ENCODE results near the gene SLIT2.

The SLIT2 gene

GRCh38 chr4:20276848-20277247, 25.1 kb downstream of the SLIT2 start:
- Mint-ChIP-seq H3K4me3 (no peak overlapping the region), H3K9me3 (peaks cover 4% of the 10 kb centered on the region), H3K27ac (no peak overlapping the region), H3K36me3 (ENCODE audit: low read depth) (no peaks in the 10 kb centered on the region), H3K4me1 (ENCODE audit: low read depth) (no peaks in the 10 kb centered on the region), H3K27me3 (no peaks in the 10 kb centered on the region)
- no peak for DNase-seq

- Mint-ChIP-seq H3K4me3 (no peak overlapping the region), H3K4me1 (ENCODE audit: low read depth) (no peaks in the 10 kb centered on the region), H3K9me3 (peaks cover 4% of the 10 kb centered on the region), H3K27me3 (no peaks in the 10 kb centered on the region), H3K36me3 (ENCODE audit: low read depth) (no peaks in the 10 kb centered on the region), H3K27ac (no peak overlapping the region)
- no peak for DNase-seq
Observed at GRCh38 chr4:20278195-20278594, 26.5 kb downstream of the SLIT2 start.

- DNase-seq = no peak
- peaks cover 4% of the 10 kb centered on the region for H3K9me3 Mint-ChIP-seq
- H3K4me3 Mint-ChIP-seq = no peak overlapping the region
- no peaks in the 10 kb centered on the region for H3K27me3 Mint-ChIP-seq
- H3K4me1 Mint-ChIP-seq (ENCODE audit: low read depth) = no peaks in the 10 kb centered on the region
- H3K36me3 Mint-ChIP-seq (ENCODE audit: low read depth) = no peaks in the 10 kb centered on the region
- H3K27ac Mint-ChIP-seq = no peak overlapping the region
Observed at GRCh38 chr4:20279381-20279780, 27.7 kb downstream of the SLIT2 start.

- Mint-ChIP-seq H3K9me3 (peaks cover 4% of the 10 kb centered on the region), H3K27ac (no peak overlapping the region), H3K36me3 (ENCODE audit: low read depth) (no peaks in the 10 kb centered on the region), H3K4me3 (no peak overlapping the region), H3K4me1 (ENCODE audit: low read depth) (no peaks in the 10 kb centered on the region), H3K27me3 (no peaks in the 10 kb centered on the region)
- DNase-seq = no peak
Observed at GRCh38 chr4:20281453-20281852, 29.7 kb downstream of the SLIT2 start.

GRCh38 chr4:20283039-20283438, 31.3 kb downstream of the SLIT2 start:
- H3K4me1 Mint-ChIP-seq (ENCODE audit: low read depth) = no peaks in the 10 kb centered on the region
- no peak overlapping the region for H3K4me3 Mint-ChIP-seq
- no peak overlapping the region for H3K27ac Mint-ChIP-seq
- no peaks in the 10 kb centered on the region for H3K27me3 Mint-ChIP-seq
- no peaks in the 10 kb centered on the region for H3K36me3 Mint-ChIP-seq (ENCODE audit: low read depth)
- H3K9me3 Mint-ChIP-seq = peaks cover 4% of the 10 kb centered on the region
- DNase-seq = no peak

- Mint-ChIP-seq H3K4me3 (no peak overlapping the region), H3K36me3 (ENCODE audit: low read depth) (no peaks in the 10 kb centered on the region), H3K27ac (no peak overlapping the region), H3K4me1 (ENCODE audit: low read depth) (no peaks in the 10 kb centered on the region), H3K9me3 (peaks cover 3% of the 10 kb centered on the region), H3K27me3 (no peaks in the 10 kb centered on the region)
- DNase-seq = no peak
Observed at GRCh38 chr4:20284990-20285389, 33.3 kb downstream of the SLIT2 start.

GRCh38 chr4:20287246-20287645, 35.5 kb downstream of the SLIT2 start:
- H3K9me3 Mint-ChIP-seq = peaks cover 4% of the 10 kb centered on the region
- H3K27me3 Mint-ChIP-seq = no peaks in the 10 kb centered on the region
- no peak overlapping the region for H3K27ac Mint-ChIP-seq
- H3K4me1 Mint-ChIP-seq (ENCODE audit: low read depth) = no peaks in the 10 kb centered on the region
- no peaks in the 10 kb centered on the region for H3K36me3 Mint-ChIP-seq (ENCODE audit: low read depth)
- no peak for DNase-seq
- H3K4me3 Mint-ChIP-seq = no peak overlapping the region

GRCh38 chr4:20288047-20288650, 36.4 kb downstream of the SLIT2 start:
- Mint-ChIP-seq H3K27me3 (no peaks in the 10 kb centered on the region), H3K4me3 (no peak overlapping the region), H3K36me3 (ENCODE audit: low read depth) (no peaks in the 10 kb centered on the region), H3K4me1 (ENCODE audit: low read depth) (no peaks in the 10 kb centered on the region), H3K9me3 (peaks cover 5% of the 10 kb centered on the region), H3K27ac (no peak overlapping the region)
- DNase-seq = no peak

- Mint-ChIP-seq H3K36me3 (ENCODE audit: low read depth) (no peaks in the 10 kb centered on the region), H3K4me1 (ENCODE audit: low read depth) (no peaks in the 10 kb centered on the region), H3K4me3 (no peak overlapping the region), H3K27me3 (no peaks in the 10 kb centered on the region), H3K9me3 (peaks cover 5% of the 10 kb centered on the region), H3K27ac (no peak overlapping the region)
- no peak for DNase-seq
Observed at GRCh38 chr4:20288846-20289512, 37.3 kb downstream of the SLIT2 start.

GRCh38 chr4:20289782-20290181, 38.1 kb downstream of the SLIT2 start:
- H3K9me3 Mint-ChIP-seq = peaks cover 5% of the 10 kb centered on the region
- DNase-seq = no peak
- H3K36me3 Mint-ChIP-seq (ENCODE audit: low read depth) = no peaks in the 10 kb centered on the region
- no peak overlapping the region for H3K4me3 Mint-ChIP-seq
- H3K4me1 Mint-ChIP-seq (ENCODE audit: low read depth) = no peaks in the 10 kb centered on the region
- H3K27me3 Mint-ChIP-seq = no peaks in the 10 kb centered on the region
- H3K27ac Mint-ChIP-seq = no peak overlapping the region

GRCh38 chr4:20292739-20293138, 41.0 kb downstream of the SLIT2 start:
- no peak for DNase-seq
- H3K4me1 Mint-ChIP-seq (ENCODE audit: low read depth) = no peaks in the 10 kb centered on the region
- H3K27ac Mint-ChIP-seq = no peak overlapping the region
- H3K4me3 Mint-ChIP-seq = no peak overlapping the region
- H3K9me3 Mint-ChIP-seq = peaks cover 5% of the 10 kb centered on the region
- H3K36me3 Mint-ChIP-seq (ENCODE audit: low read depth) = no peaks in the 10 kb centered on the region
- H3K27me3 Mint-ChIP-seq = no peaks in the 10 kb centered on the region

GRCh38 chr4:20297261-20297660, 45.6 kb downstream of the SLIT2 start:
- no peaks in the 10 kb centered on the region for H3K36me3 Mint-ChIP-seq (ENCODE audit: low read depth)
- no peaks in the 10 kb centered on the region for H3K27me3 Mint-ChIP-seq
- no peak overlapping the region for H3K4me3 Mint-ChIP-seq
- no peak overlapping the region for H3K27ac Mint-ChIP-seq
- peaks cover 1% of the 10 kb centered on the region for H3K9me3 Mint-ChIP-seq
- no peaks in the 10 kb centered on the region for H3K4me1 Mint-ChIP-seq (ENCODE audit: low read depth)
- DNase-seq = no peak

- no peak for DNase-seq
- Mint-ChIP-seq H3K9me3 (no peaks in the 10 kb centered on the region), H3K4me1 (ENCODE audit: low read depth) (no peaks in the 10 kb centered on the region), H3K4me3 (no peak overlapping the region), H3K27me3 (no peaks in the 10 kb centered on the region), H3K36me3 (ENCODE audit: low read depth) (no peaks in the 10 kb centered on the region), H3K27ac (no peak overlapping the region)
Observed at GRCh38 chr4:20297783-20298182, 46.1 kb downstream of the SLIT2 start.

GRCh38 chr4:20298455-20298854, 46.8 kb downstream of the SLIT2 start:
- H3K9me3 Mint-ChIP-seq = peaks cover 1% of the 10 kb centered on the region
- H3K27ac Mint-ChIP-seq = no peak overlapping the region
- no peaks in the 10 kb centered on the region for H3K4me1 Mint-ChIP-seq (ENCODE audit: low read depth)
- no peaks in the 10 kb centered on the region for H3K36me3 Mint-ChIP-seq (ENCODE audit: low read depth)
- DNase-seq = no peak
- H3K27me3 Mint-ChIP-seq = no peaks in the 10 kb centered on the region
- no peak overlapping the region for H3K4me3 Mint-ChIP-seq

GRCh38 chr4:20298986-20299385, 47.3 kb downstream of the SLIT2 start:
- Mint-ChIP-seq H3K36me3 (ENCODE audit: low read depth) (no peaks in the 10 kb centered on the region), H3K9me3 (peaks cover 3% of the 10 kb centered on the region), H3K27ac (no peak overlapping the region), H3K27me3 (no peaks in the 10 kb centered on the region), H3K4me3 (no peak overlapping the region), H3K4me1 (ENCODE audit: low read depth) (no peaks in the 10 kb centered on the region)
- no peak for DNase-seq

GRCh38 chr4:20299515-20299914, 47.8 kb downstream of the SLIT2 start:
- Mint-ChIP-seq H3K27me3 (no peaks in the 10 kb centered on the region), H3K27ac (no peak overlapping the region), H3K36me3 (ENCODE audit: low read depth) (no peaks in the 10 kb centered on the region), H3K9me3 (peaks cover 3% of the 10 kb centered on the region), H3K4me1 (ENCODE audit: low read depth) (no peaks in the 10 kb centered on the region), H3K4me3 (no peak overlapping the region)
- no peak for DNase-seq
